ENCODE data around the gene VEZT.

GRCh38 chr12:95179011-95179410 lies 38.6 kb upstream of the VEZT start:
- no peak for TF ChIP-seq CTCF (IDR thresholded peaks at IDR 0.05; ENCODE audit: low read depth, low read length, poor library complexity, severe bottlenecking)
- no peak for TF ChIP-seq EZH2phosphoT487 (IDR thresholded peaks at IDR 0.05; ENCODE audit: borderline replicate concordance, low read length)

Measured in DOHH2 (cell line).